IPS-18a (cell line): ENCODE data around the gene AGBL4.

Experiments
- H3K27ac ChIP-seq: one replicate; pipeline ENCODE4 v1.5.1; 2013; ENCODE audit warnings: low read length
- H3K27me3 ChIP-seq: one replicate; pipeline ENCODE4 v1.6.1; 2013; ENCODE audit warnings: mild to moderate bottlenecking, low read length; ENCODE audit not compliant: control insufficient read depth, insufficient read depth
- H3K36me3 ChIP-seq: one replicate; pipeline ENCODE4 v1.6.1; 2013; ENCODE audit warnings: low read depth, low read length; ENCODE audit not compliant: control insufficient read depth
- H3K4me1 ChIP-seq: one replicate; pipeline ENCODE4 v1.6.1; 2013; ENCODE audit warnings: low read depth, low read length; ENCODE audit not compliant: control insufficient read depth
- H3K4me3 ChIP-seq: one replicate; pipeline ENCODE4 v1.5.1; 2013; ENCODE audit warnings: low read length
- H3K9ac ChIP-seq: one replicate; pipeline ENCODE4 v1.6.1; 2013; ENCODE audit warnings: mild to moderate bottlenecking, low read length, moderate library complexity
- H3K9me3 ChIP-seq: one replicate; pipeline ENCODE4 v1.6.1; 2013; ENCODE audit warnings: low read depth, low read length; ENCODE audit not compliant: control insufficient read depth

The AGBL4 gene

GRCh38 chr1:49694251-49694827, 329.4 kb downstream of the AGBL4 start:
- H3K27ac ChIP-seq = no peak overlapping the region
- H3K36me3 ChIP-seq = no peaks in the 10 kb centered on the region
- H3K9me3 ChIP-seq = peaks cover 82% of the 10 kb centered on the region

DNA sequence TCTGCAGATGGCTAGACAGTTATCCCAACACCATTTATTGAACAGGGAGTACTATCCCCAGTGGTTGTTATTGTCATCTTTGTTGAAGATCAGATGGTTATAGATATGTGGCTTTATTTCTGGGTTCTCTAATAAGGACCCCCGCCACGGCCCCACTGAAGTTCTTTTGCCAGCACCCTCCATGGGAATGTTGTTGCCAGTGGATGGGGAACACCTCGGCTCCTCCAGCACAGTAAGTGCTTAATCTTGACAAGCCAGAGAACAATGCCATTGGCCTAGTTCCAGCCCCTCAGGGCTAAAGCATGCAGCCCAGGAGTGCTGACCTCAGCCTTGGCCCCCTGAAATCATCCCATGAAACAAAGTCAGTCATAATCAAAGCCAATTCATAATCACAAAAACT, 337.6 kb downstream of the AGBL4 start:
- no peaks in the 10 kb centered on the region for H3K36me3 ChIP-seq
- peaks cover 78% of the 10 kb centered on the region for H3K9me3 ChIP-seq
- no peak overlapping the region for H3K4me3 ChIP-seq
- no peaks in the 10 kb centered on the region for H3K27me3 ChIP-seq
- H3K4me1 ChIP-seq = no peaks in the 10 kb centered on the region
- H3K27ac ChIP-seq = no peak overlapping the region
- H3K9ac ChIP-seq = no peak overlapping the region

More at GRCh38 chr1:49694251-49694827, 329.4 kb downstream of the AGBL4 start:
- no peak overlapping the region for H3K9ac ChIP-seq
- H3K27me3 ChIP-seq = no peaks in the 10 kb centered on the region
- H3K4me3 ChIP-seq = no peak overlapping the region
- no peaks in the 10 kb centered on the region for H3K4me1 ChIP-seq

GRCh38 chr1:49677706-49678105, 346.0 kb downstream of the AGBL4 start:
- Histone ChIP-seq H3K4me3 (no peak overlapping the region), H3K36me3 (no peaks in the 10 kb centered on the region), H3K27me3 (no peaks in the 10 kb centered on the region), H3K9ac (no peak overlapping the region), H3K4me1 (no peaks in the 10 kb centered on the region), H3K9me3 (peaks cover 62% of the 10 kb centered on the region), H3K27ac (no peak overlapping the region)

DNA sequence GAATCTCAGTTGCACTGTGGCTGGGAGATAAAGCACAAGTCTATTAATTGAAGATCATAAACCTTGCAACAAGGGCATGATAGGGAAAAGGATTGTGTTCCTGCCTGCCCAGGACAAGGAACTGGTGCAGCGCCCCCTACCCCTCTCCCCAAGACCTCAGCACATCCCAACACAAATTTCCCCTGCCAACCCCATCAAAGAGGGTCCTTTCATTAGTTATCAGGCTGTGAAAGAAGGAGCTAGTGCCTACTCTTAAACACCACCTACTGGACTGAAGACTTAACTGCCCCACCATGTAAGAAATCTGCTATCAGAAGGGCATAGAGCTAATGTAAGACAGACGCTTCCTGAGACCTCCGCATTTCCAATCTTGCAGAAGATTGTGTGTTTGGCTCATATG, 372.6 kb downstream of the AGBL4 start:
- H3K9me3 ChIP-seq = peaks cover 63% of the 10 kb centered on the region
- H3K27ac ChIP-seq = no peak overlapping the region
- H3K36me3 ChIP-seq = no peaks in the 10 kb centered on the region
- no peaks in the 10 kb centered on the region for H3K27me3 ChIP-seq
- H3K4me1 ChIP-seq = no peaks in the 10 kb centered on the region
- H3K4me3 ChIP-seq = no peak overlapping the region
- H3K9ac ChIP-seq = no peak overlapping the region

DNA sequence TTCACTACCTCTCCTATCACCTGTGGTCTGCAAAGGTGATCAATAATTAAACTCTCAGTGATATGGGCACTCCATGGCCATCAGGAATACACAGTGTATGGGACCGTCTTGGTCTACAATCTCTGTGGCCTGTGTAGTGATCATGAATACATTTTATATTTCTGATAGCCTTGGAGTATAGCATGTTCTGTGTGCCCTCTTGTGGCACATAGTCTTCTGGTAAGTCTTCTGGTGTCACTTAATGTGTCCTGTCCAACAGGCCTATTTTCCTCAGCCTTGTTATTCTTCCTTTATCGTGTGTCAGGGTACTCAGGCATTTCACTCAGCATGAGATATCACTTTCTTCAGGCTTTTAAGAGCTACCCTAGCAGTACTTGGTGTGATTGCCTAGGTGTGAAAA, 393.6 kb downstream of the AGBL4 start:
- no peak overlapping the region for H3K9ac ChIP-seq
- H3K4me3 ChIP-seq = no peak overlapping the region
- no peaks in the 10 kb centered on the region for H3K27me3 ChIP-seq
- H3K27ac ChIP-seq = no peak overlapping the region
- H3K4me1 ChIP-seq = no peaks in the 10 kb centered on the region
- peaks cover 81% of the 10 kb centered on the region for H3K9me3 ChIP-seq
- H3K36me3 ChIP-seq = no peaks in the 10 kb centered on the region

DNA sequence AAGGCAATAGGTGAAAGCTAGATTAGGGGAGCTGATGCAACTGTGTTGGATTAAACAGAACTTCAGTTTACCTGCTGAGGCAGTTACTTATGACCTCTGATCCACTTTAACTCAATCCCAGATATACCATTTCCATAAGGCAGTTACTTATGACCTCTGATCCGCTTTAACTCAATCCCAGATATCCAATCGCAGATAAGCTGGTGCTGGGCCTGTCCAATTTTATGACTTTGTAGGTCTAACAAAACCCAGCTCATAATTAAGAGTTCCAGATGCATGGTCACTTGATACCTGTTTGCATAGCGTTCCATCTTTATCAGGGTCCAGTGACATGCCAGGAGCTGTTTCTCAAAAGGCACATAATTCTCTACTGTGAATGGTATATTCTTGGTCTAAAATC, 396.0 kb downstream of the AGBL4 start:
- Histone ChIP-seq H3K9ac (no peak overlapping the region), H3K27ac (no peak overlapping the region), H3K36me3 (no peaks in the 10 kb centered on the region), H3K4me1 (no peaks in the 10 kb centered on the region), H3K9me3 (peaks cover 92% of the 10 kb centered on the region), H3K27me3 (no peaks in the 10 kb centered on the region), H3K4me3 (no peak overlapping the region)

GRCh38 chr1:49626472-49626871, 397.3 kb downstream of the AGBL4 start:
- no peaks in the 10 kb centered on the region for H3K27me3 ChIP-seq
- H3K27ac ChIP-seq = no peak overlapping the region
- H3K4me3 ChIP-seq = no peak overlapping the region
- no peaks in the 10 kb centered on the region for H3K4me1 ChIP-seq
- no peak overlapping the region for H3K9ac ChIP-seq
- no peaks in the 10 kb centered on the region for H3K36me3 ChIP-seq
- H3K9me3 ChIP-seq = peaks cover 90% of the 10 kb centered on the region

GRCh38 chr1:49622877-49623276, 400.9 kb downstream of the AGBL4 start:
- Histone ChIP-seq H3K27me3 (no peaks in the 10 kb centered on the region), H3K4me3 (no peak overlapping the region), H3K9me3 (peaks cover 73% of the 10 kb centered on the region), H3K27ac (no peak overlapping the region), H3K36me3 (no peaks in the 10 kb centered on the region), H3K4me1 (no peaks in the 10 kb centered on the region), H3K9ac (no peak overlapping the region)

DNA sequence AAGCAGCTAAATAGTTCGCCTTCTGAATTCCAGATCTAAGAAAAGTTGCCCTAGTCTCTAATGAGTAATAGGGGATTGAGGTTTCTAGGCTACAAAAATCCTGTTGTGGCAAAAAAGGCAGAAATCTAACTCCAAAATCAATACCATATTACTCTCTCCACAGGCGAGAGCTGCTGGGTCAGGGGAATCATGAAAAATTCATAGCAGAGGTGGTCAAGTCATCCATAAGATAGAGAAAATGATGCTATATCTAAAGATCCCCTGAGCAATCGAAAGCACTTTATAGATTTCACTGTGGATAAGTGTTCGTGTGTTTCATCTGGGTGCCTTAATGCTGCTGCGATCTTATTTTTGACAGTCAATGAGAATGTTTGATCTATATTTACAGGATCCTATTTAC, 417.7 kb downstream of the AGBL4 start:
- no peaks in the 10 kb centered on the region for H3K4me1 ChIP-seq
- H3K4me3 ChIP-seq = no peak overlapping the region
- no peaks in the 10 kb centered on the region for H3K27me3 ChIP-seq
- H3K9ac ChIP-seq = no peak overlapping the region
- H3K27ac ChIP-seq = no peak overlapping the region
- peaks cover 73% of the 10 kb centered on the region for H3K9me3 ChIP-seq
- no peaks in the 10 kb centered on the region for H3K36me3 ChIP-seq

GRCh38 chr1:49597436-49597835, 426.3 kb downstream of the AGBL4 start:
- H3K4me1 ChIP-seq = no peaks in the 10 kb centered on the region
- H3K9ac ChIP-seq = no peak overlapping the region
- no peaks in the 10 kb centered on the region for H3K36me3 ChIP-seq
- H3K9me3 ChIP-seq = peaks cover 48% of the 10 kb centered on the region
- H3K27me3 ChIP-seq = no peaks in the 10 kb centered on the region
- no peak overlapping the region for H3K4me3 ChIP-seq
- H3K27ac ChIP-seq = no peak overlapping the region

- Histone ChIP-seq H3K4me1 (no peaks in the 10 kb centered on the region), H3K27ac (no peak overlapping the region), H3K9me3 (peaks cover 67% of the 10 kb centered on the region), H3K4me3 (no peak overlapping the region), H3K27me3 (no peaks in the 10 kb centered on the region), H3K9ac (no peak overlapping the region), H3K36me3 (no peaks in the 10 kb centered on the region)
Observed at GRCh38 chr1:49576327-49576901, 447.3 kb downstream of the AGBL4 start.

DNA sequence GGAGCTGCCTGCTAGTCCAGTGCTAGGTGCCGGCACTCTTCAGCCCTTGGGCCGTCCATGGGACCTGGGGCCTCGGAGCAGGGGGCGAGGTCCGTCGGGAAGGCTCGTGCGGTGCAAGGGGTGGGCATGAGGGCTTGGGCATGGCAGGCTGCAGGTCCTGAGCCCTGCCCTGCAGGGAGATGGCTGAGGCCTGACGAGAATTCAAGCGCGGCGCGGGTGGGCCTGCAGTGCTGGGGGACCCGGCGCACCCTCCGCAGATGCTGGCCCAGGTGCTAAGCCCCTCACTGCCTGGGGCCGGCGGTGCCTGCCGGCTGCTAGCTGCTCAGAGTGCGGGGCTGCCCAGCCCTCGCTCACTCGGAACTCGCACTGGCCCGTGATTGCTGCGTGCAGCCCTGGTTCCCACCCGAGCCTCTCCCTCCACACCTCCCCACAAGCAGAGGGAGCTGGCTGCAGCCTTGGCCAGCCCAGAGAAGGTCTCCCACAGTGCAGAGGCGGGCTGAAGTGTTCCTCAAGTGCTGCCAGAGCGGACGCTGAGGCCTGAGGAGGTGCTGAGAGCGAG, 467.0 kb downstream of the AGBL4 start:
- Histone ChIP-seq H3K27ac (no peak overlapping the region), H3K4me3 (no peak overlapping the region), H3K36me3 (no peaks in the 10 kb centered on the region), H3K4me1 (no peaks in the 10 kb centered on the region), H3K9me3 (peaks cover 54% of the 10 kb centered on the region), H3K9ac (no peak overlapping the region), H3K27me3 (no peaks in the 10 kb centered on the region)
